Keratinocyte (primary cell): Measurements from ENCODE around the gene BCAS1. TPM values are rescaled to one million over a fixed set of nuclear protein-coding genes. Genes with fewer than 3 reads are reported as not detected.

Experiments
- DNase-seq: peaks from one replicate; pipeline ENCODE4 v3.0.0-alpha.2; 2011; ENCODE audit warnings: low read depth, missing footprints, low spot score
- FAIRE-seq: peaks from 2 replicates; lab custom pipeline; 2011; peaks lifted over from hg19 to GRCh38; lab: Jason Lieb, UNC
- H2AFZ ChIP-seq: 2 replicates; pipeline ENCODE4 v1.6.0; 2012; ENCODE audit warnings: low read length, control low read depth, inconsistent platforms; ENCODE audit not compliant: control insufficient read depth
- H3K27ac ChIP-seq: 2 replicates; pipeline ENCODE4 v1.5.1; 2011; ENCODE audit warnings: low read length; ENCODE audit not compliant: control insufficient read depth, insufficient read depth
- H3K27me3 ChIP-seq: 3 replicates; pipeline ENCODE4 v1.6.0; 2011; ENCODE audit warnings: low read length; ENCODE audit not compliant: control insufficient read depth, insufficient read depth; ENCODE audit errors: extremely low read depth
- H3K36me3 ChIP-seq, 2 experiments: 2 replicates in 1 of 2; 3 replicates in 1 of 2; pipeline ENCODE4 v1.5.1; 2011; ENCODE audit warnings: low read length in 2 of 2, mild to moderate bottlenecking in 1 of 2; ENCODE audit not compliant: control insufficient read depth in 2 of 2, insufficient read depth in 2 of 2; ENCODE audit errors: extremely low read depth in 1 of 2
- H3K4me1 ChIP-seq: 3 replicates; pipeline ENCODE4 v1.5.1; 2011; ENCODE audit warnings: low read length; ENCODE audit not compliant: control insufficient read depth, insufficient read depth; ENCODE audit errors: extremely low read depth
- H3K4me2 ChIP-seq: 3 replicates; pipeline ENCODE4 v1.6.0; 2011; ENCODE audit warnings: low read depth, low read length; ENCODE audit not compliant: control insufficient read depth, insufficient read depth; ENCODE audit errors: extremely low read depth
- H3K4me3 ChIP-seq, 3 experiments: fragments of 200-600 bp in 1 of 3; sonication (generic) in 1 of 3; 2 replicates in 2 of 3; 3 replicates in 1 of 3; pipeline ENCODE4 v1.5.1; 2011 to 2016; ENCODE audit warnings: low read length in 3 of 3, mild to moderate bottlenecking in 3 of 3, control low read depth in 2 of 3, inconsistent platforms in 1 of 3, low read depth in 1 of 3, mixed read lengths in 1 of 3, mixed run types in 1 of 3, moderate library complexity in 1 of 3; ENCODE audit not compliant: control insufficient read depth in 2 of 3, insufficient read depth in 2 of 3; ENCODE audit errors: extremely low read depth in 1 of 3
- H3K79me2 ChIP-seq: 2 replicates; pipeline ENCODE4 v1.6.0; 2012; ENCODE audit warnings: low read length; ENCODE audit not compliant: control insufficient read depth, insufficient read depth
- H3K9ac ChIP-seq: 3 replicates; pipeline ENCODE4 v1.6.0; 2011; ENCODE audit warnings: low read length; ENCODE audit not compliant: control insufficient read depth, insufficient read depth; ENCODE audit errors: extremely low read depth
- H3K9me1 ChIP-seq: 3 replicates; pipeline ENCODE4 v1.6.0; 2011; ENCODE audit warnings: low read length; ENCODE audit not compliant: control insufficient read depth, insufficient read depth; ENCODE audit errors: extremely low read depth
- H3K9me3 ChIP-seq: 2 replicates; pipeline ENCODE4 v1.5.1; 2012; ENCODE audit warnings: low read depth, low read length; ENCODE audit not compliant: control insufficient read depth
- H4K20me1 ChIP-seq: 3 replicates; pipeline ENCODE4 v1.6.0; 2011; ENCODE audit warnings: low read length; ENCODE audit not compliant: control insufficient read depth, insufficient read depth; ENCODE audit errors: extremely low read depth
- EZH2 ChIP-seq: IDR thresholded peaks from one replicate; pipeline ENCODE4 v1.6.1; 2012; ENCODE audit warnings: inconsistent platforms, mild to moderate bottlenecking, low read length, moderate library complexity
- dilution Hi-C: fragments of 300-500 bp; cut with MboI; formaldehyde crosslinking; loops from one replicate; pipeline ENCODE4 v1.7.0; 2020; ENCODE audit warnings: low sequenced_read_pairs; ENCODE audit not compliant: extremely low pct_ligation_motif_present
- polyA plus RNA-seq, 5 experiments: library from polyadenylated mRNA; depleted of rRNA in 3 of 5; stranded (reverse) in 3 of 5; stranded (forward) in 1 of 5; unstranded in 1 of 5; fragments of >200 nt; gene quantifications; 1 replicate in 1 of 5; 2 replicates in 3 of 5; 3 replicates in 1 of 5; pipeline versions ENCODE4 v1.2.1 to v1.2.3, GENCODE V29; 2011 to 2012; ENCODE audit warnings: missing spikeins in 2 of 5, low read depth in 1 of 5, low replicate concordance in 1 of 5
- TF ChIP-seq, protein P1 (sequence below), 3 experiments: IDR thresholded peaks in 1 of 3; conservative IDR thresholded peaks in 1 of 3; optimal IDR thresholded peaks in 1 of 3; 2 replicates in 2 of 3; 3 replicates in 1 of 3; pipeline versions ENCODE3 to v1.5.1; 2011; ENCODE audit warnings: low read length in 3 of 3, mild to moderate bottlenecking in 3 of 3, moderate library complexity in 2 of 3, control low read depth in 1 of 3, inconsistent platforms in 1 of 3; ENCODE audit not compliant: insufficient read depth in 2 of 3; ENCODE audit errors: extremely low read depth in 1 of 3

Gene BCAS1
- polyA plus RNA-seq, 1 donor (not counting 4 experiments of a cell fraction or from before 2014, with no cell fraction given) = not detected

DNA sequence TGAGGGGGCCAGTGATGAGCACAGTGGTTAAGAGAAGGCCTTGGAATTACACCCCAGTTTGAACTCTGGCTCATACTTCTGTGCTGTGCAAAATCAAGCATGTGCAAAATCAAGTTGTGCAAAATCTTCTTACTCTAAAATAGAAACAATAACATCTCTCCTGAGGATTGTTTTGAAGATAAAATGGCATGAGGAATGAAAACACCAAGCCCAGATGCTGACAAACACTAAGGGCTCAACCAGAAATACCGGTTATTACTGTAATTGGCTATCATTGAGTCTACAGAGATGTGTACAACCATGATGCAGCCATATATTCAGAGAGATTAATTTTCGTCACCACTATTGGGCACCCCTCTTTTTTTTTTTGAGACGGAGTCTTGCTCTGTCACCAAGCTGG lies 5.9 kb upstream of the BCAS1 start:
- Histone ChIP-seq H3K36me3 (no peaks in the 10 kb centered on the region), H3K9ac (no peak overlapping the region), H4K20me1 (no peaks in the 10 kb centered on the region), H3K4me3 (no peak overlapping the region), H3K9me3 (no peaks in the 10 kb centered on the region), H2AFZ (no peak overlapping the region), H3K27ac (no peak overlapping the region), H3K79me2 (no peaks in the 10 kb centered on the region), H3K4me2 (no peak overlapping the region), H3K9me1 (no peaks in the 10 kb centered on the region), H3K4me1 (no peaks in the 10 kb centered on the region), H3K27me3 (no peaks in the 10 kb centered on the region)
- TF ChIP-seq, protein P1, sequence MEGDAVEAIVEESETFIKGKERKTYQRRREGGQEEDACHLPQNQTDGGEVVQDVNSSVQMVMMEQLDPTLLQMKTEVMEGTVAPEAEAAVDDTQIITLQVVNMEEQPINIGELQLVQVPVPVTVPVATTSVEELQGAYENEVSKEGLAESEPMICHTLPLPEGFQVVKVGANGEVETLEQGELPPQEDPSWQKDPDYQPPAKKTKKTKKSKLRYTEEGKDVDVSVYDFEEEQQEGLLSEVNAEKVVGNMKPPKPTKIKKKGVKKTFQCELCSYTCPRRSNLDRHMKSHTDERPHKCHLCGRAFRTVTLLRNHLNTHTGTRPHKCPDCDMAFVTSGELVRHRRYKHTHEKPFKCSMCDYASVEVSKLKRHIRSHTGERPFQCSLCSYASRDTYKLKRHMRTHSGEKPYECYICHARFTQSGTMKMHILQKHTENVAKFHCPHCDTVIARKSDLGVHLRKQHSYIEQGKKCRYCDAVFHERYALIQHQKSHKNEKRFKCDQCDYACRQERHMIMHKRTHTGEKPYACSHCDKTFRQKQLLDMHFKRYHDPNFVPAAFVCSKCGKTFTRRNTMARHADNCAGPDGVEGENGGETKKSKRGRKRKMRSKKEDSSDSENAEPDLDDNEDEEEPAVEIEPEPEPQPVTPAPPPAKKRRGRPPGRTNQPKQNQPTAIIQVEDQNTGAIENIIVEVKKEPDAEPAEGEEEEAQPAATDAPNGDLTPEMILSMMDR (optimal IDR thresholded peaks at IDR 0.05 in 1 of 3, IDR thresholded peaks at IDR 0.05 in 1 of 3, conservative IDR thresholded peaks at IDR 0.05 in 1 of 3; ENCODE audit: extremely low read depth in 1 of 3, insufficient read depth in 2 of 3, low read length in 3 of 3) = no peak
- no peak for TF ChIP-seq EZH2
- DNase-seq (no peak), FAIRE-seq (no peak)
- dilution Hi-C loops = no loop called here

DNA sequence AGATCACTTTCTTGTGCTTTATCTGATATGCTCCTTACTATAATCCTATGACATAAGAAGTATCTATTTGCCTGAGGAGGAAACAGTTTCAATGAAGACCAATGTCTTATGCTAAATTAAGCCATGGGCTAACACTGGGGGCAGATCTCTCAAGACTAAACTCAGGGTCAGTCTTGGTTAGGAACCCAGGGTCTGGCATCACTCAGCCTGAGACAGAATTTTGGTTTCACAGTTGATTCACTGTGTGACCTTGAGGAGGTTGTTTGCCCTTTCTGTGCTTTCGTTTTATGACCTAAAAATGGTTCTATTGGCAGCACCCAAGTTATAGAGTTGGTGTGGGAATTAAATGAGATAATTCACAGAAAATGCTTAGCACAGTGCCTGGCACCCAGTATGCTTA lies 4.9 kb upstream of the BCAS1 start:
- H3K9me1 ChIP-seq = no peaks in the 10 kb centered on the region
- no peak overlapping the region for H3K4me3 ChIP-seq
- H3K36me3 ChIP-seq = no peaks in the 10 kb centered on the region
- TF ChIP-seq, protein P1 (optimal IDR thresholded peaks at IDR 0.05 in 1 of 3, IDR thresholded peaks at IDR 0.05 in 1 of 3, conservative IDR thresholded peaks at IDR 0.05 in 1 of 3; ENCODE audit: extremely low read depth in 1 of 3, insufficient read depth in 2 of 3, low read length in 3 of 3) = no peak
- TF ChIP-seq EZH2 = no peak
- FAIRE-seq (no peak), DNase-seq (no peak)
- dilution Hi-C loops = no loop called here
- H4K20me1 ChIP-seq = no peaks in the 10 kb centered on the region
- no peak overlapping the region for H3K9ac ChIP-seq
- H3K27me3 ChIP-seq = no peaks in the 10 kb centered on the region
- no peaks in the 10 kb centered on the region for H3K79me2 ChIP-seq
- H3K9me3 ChIP-seq = no peaks in the 10 kb centered on the region
- no peak overlapping the region for H3K4me2 ChIP-seq
- no peak overlapping the region for H3K27ac ChIP-seq
- no peaks in the 10 kb centered on the region for H3K4me1 ChIP-seq
- no peak overlapping the region for H2AFZ ChIP-seq
